ENCODE results near the gene SLC1A4. TPM values are rescaled to one million over a fixed set of nuclear protein-coding genes. Genes with fewer than 3 reads are reported as not detected.

Gene SLC1A4
- total and polyA plus RNA-seq, 7 donors, result 3.4 to 50.3 (median 13.9) TPM

DNA sequence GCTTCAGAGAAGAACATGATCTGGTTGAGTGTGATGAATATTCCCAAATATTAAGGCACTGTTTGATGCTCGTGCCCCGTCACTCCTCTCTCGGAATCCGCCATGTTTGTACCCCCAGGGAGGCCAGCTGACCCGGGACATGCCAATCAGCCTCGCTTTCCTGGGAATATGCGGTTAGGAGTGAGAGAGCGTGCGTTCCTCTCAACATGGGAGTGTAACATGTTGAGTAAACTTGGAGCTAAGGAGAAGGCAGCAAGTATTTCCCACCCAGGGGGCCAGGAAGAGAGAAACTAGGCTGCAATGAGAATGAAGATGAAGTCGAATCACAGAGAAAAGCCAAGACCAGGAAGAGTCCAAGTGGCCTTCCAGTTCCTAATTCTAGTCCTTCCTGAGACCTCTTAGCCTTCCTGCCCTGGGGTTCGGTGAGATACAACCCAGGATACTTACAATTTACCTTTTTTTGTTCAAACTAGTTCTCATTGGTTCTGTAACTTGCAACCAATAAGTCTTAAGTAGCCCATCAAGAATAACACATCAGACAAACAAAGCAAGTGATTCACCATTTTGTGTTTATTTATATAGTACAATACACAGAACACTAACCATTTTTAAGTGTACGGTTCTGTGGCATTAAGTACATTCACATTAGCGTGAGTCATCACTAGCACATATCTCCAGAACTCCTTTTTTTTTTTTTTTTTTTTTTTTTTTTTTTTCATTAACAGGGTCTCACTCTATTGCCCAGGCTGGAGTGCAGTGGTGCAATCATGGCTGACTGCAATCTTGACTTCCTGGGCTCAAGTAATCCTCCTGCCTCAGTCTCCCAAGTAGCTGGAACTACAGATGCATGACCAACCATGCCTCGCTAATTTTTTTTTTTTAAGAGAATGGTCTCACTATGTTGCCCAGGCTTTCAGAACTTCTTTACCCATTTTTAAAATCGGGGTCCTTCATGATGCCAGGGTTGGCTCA, 36.4 kb upstream of the SLC1A4 start:
- Histone ChIP-seq H3K4me1 (peaks cover 26% of the 10 kb centered on the region), H3K27ac (no peak overlapping the region), H3K9me3 (no peaks in the 10 kb centered on the region), H3K4me3 (no peak overlapping the region), H3K36me3 (ENCODE audit: insufficient read depth in 1 of 2, low read depth in 1 of 2) (no peaks in the 10 kb centered on the region), H3K27me3 (ENCODE audit: insufficient read depth in 3 of 3, low read length in 2 of 3) (no peaks in the 10 kb centered on the region)
- ATAC-seq, result no peak
- no peak for DNase-seq
- TF ChIP-seq, protein P1, sequence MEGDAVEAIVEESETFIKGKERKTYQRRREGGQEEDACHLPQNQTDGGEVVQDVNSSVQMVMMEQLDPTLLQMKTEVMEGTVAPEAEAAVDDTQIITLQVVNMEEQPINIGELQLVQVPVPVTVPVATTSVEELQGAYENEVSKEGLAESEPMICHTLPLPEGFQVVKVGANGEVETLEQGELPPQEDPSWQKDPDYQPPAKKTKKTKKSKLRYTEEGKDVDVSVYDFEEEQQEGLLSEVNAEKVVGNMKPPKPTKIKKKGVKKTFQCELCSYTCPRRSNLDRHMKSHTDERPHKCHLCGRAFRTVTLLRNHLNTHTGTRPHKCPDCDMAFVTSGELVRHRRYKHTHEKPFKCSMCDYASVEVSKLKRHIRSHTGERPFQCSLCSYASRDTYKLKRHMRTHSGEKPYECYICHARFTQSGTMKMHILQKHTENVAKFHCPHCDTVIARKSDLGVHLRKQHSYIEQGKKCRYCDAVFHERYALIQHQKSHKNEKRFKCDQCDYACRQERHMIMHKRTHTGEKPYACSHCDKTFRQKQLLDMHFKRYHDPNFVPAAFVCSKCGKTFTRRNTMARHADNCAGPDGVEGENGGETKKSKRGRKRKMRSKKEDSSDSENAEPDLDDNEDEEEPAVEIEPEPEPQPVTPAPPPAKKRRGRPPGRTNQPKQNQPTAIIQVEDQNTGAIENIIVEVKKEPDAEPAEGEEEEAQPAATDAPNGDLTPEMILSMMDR (IDR thresholded peaks at IDR 0.05), result no peak
- intact Hi-C loops (cut with DNase I), result no loop called here
- 88 to 90% (median 90%) methylated on average over 15 of the region's 15 CpGs for WGBS, 3 donors

GRCh38 chr2:64955467-64955866, 33.7 kb upstream of the SLC1A4 start:
- DNase-seq, result no peak
- TF ChIP-seq, protein P1 (IDR thresholded peaks at IDR 0.05), result no peak
- no peaks in the 10 kb centered on the region for H3K27me3 ChIP-seq (ENCODE audit: insufficient read depth in 3 of 3, low read length in 2 of 3)
- H3K9me3 ChIP-seq, result no peaks in the 10 kb centered on the region
- intact Hi-C loops (cut with DNase I), result no loop called here
- no peak overlapping the region for H3K4me3 ChIP-seq
- ATAC-seq, result no peak
- H3K27ac ChIP-seq, result no peak overlapping the region
- H3K36me3 ChIP-seq (ENCODE audit: insufficient read depth in 1 of 2, low read depth in 1 of 2), result no peaks in the 10 kb centered on the region
- peaks cover 24% of the 10 kb centered on the region for H3K4me1 ChIP-seq
- 94 to 98% (median 96%) methylated on average over 2 of the region's 2 CpGs for WGBS, 3 donors

DNA sequence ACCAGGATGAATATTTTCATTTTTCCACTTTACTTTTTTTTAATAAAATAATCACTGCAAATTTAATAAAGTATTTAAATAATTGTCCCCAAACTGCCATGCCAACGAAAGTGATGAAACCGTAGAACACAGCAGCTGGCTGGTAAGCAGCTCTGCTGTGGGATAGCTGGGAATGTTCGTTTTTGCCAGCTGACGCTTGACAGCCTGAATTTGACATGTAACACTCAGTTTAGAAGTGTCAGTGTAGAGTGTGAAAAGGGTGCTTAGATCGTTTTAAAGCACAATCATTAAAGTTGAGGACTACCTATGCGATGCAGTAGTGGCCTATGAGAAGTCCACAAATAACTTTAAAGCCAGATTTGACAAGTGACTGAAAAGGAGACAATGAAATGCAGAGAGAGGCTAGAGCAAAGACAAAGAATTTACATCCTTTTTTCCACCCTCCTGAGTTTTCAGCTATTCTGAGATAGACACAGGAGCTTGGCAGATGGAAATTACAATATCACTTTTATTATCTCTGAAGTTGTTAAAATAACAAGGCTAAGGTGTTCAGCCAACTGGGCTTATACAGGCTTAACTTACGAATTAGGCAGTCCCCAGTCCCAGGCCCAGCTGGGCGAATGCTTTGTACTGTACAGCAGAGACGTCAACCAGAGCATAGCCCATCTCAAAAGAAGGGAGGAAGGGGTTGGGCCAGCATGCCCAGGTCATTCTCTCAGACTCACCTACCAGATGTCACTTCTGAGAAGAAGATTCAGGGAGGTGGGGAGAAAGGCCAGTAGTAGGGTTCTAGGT, 31.9 kb upstream of the SLC1A4 start:
- DNase-seq, result no peak
- TF ChIP-seq, protein P1 (IDR thresholded peaks at IDR 0.05), result no peak
- intact Hi-C loops (cut with DNase I), result no loop called here
- Histone ChIP-seq H3K27ac (peak overlapping the region; percentile 50), H3K27me3 (ENCODE audit: insufficient read depth in 3 of 3, low read length in 2 of 3) (no peaks in the 10 kb centered on the region), H3K9me3 (no peaks in the 10 kb centered on the region), H3K36me3 (ENCODE audit: insufficient read depth in 1 of 2, low read depth in 1 of 2) (no peaks in the 10 kb centered on the region), H3K4me3 (no peak overlapping the region), H3K4me1 (peaks cover 15% of the 10 kb centered on the region)
- ATAC-seq, result peak in 2 of 4 donors; percentile 17 to 83
- 37 to 54% (median 39%) methylated on average over 9 of the region's 9 CpGs for WGBS, 3 donors

DNA sequence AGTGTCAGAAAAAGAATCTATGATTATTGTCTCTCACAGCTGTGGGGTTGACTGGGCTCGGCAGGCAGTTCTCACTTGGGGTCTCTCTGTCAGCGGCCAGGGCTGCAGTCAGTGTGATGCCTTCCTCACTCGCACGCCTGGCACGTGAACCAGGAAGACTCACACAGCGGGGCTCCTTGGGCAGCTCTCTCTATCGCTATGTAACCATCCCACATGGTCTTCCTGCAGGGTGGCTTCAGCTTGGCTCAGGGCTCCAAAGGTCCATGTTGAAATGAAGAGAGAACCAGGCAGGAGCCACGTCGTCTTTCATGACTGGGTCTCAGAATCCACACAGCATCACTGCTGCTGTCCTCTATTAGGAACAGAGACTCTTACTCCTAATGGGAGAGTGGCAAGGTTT, 30.6 kb upstream of the SLC1A4 start:
- no peak for ATAC-seq
- peaks cover 15% of the 10 kb centered on the region for H3K4me1 ChIP-seq
- intact Hi-C loops (cut with DNase I), result no loop called here
- no peak overlapping the region for H3K4me3 ChIP-seq
- no peak for DNase-seq
- H3K27ac ChIP-seq, result no peak overlapping the region
- no peaks in the 10 kb centered on the region for H3K27me3 ChIP-seq (ENCODE audit: insufficient read depth in 3 of 3, low read length in 2 of 3)
- H3K9me3 ChIP-seq, result no peaks in the 10 kb centered on the region
- TF ChIP-seq, protein P1 (IDR thresholded peaks at IDR 0.05), result no peak
- H3K36me3 ChIP-seq (ENCODE audit: insufficient read depth in 1 of 2, low read depth in 1 of 2), result no peaks in the 10 kb centered on the region
- WGBS, 3 donors, result 84 to 92% (median 89%) methylated on average over 9 of the region's 9 CpGs
